Stimulated activated CD4-positive, alpha-beta T cell treated with anti-CD3 and anti-CD28 coated beads, Interleukin-2, amount 100 ng/mL, for 4 hours (primary cell): Measurements from ENCODE around the gene CDHR3.
"Not testable (repeated sequence)": the region's sequence is repeated elsewhere in the genome, so short reads cannot be mapped to it uniquely, and the experiment has no call there.

Source experiments
- DNase-seq: peaks from one replicate; pipeline ENCODE4 v3.0.0-alpha.2; 2020; ENCODE audit warnings: low read depth

CDHR3 gene, protein sequence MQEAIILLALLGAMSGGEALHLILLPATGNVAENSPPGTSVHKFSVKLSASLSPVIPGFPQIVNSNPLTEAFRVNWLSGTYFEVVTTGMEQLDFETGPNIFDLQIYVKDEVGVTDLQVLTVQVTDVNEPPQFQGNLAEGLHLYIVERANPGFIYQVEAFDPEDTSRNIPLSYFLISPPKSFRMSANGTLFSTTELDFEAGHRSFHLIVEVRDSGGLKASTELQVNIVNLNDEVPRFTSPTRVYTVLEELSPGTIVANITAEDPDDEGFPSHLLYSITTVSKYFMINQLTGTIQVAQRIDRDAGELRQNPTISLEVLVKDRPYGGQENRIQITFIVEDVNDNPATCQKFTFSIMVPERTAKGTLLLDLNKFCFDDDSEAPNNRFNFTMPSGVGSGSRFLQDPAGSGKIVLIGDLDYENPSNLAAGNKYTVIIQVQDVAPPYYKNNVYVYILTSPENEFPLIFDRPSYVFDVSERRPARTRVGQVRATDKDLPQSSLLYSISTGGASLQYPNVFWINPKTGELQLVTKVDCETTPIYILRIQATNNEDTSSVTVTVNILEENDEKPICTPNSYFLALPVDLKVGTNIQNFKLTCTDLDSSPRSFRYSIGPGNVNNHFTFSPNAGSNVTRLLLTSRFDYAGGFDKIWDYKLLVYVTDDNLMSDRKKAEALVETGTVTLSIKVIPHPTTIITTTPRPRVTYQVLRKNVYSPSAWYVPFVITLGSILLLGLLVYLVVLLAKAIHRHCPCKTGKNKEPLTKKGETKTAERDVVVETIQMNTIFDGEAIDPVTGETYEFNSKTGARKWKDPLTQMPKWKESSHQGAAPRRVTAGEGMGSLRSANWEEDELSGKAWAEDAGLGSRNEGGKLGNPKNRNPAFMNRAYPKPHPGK

DNA sequence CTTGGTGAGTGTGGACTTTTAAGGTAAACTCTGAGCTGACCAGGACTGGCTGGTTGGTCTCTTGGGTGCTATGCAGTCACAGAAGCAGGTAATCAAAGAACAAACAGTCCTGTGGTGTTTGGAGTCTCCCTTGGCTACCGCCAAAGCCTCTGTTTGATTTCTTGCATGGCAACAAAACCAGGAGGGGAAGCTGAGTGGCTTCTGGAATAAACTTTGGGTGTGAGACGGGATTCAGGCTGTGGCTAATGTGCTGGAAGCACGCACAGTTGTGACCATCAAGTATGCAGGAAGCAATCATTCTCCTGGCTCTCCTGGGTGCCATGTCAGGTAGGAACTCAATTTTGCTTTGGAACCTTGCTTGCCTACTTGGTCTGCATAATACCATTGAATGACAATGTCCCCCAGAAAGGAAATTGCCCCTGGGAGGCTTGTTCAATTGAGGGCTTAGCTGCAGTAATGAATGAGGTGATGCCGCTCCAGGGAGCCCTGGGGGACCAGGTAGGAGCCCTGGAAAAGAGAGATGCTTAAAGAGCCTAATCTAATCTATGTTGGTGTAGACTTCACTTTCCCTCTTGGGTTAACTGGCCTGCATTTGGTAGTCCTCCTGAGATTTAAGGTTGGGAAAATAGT, at the start of gene CDHR3:
Gene CDHR3 (plus strand): TSS at position 227 of the 630 bp plus-strand sequence. CDS start 55 bp downstream, at position 282.
- no peak for DNase-seq

DNA sequence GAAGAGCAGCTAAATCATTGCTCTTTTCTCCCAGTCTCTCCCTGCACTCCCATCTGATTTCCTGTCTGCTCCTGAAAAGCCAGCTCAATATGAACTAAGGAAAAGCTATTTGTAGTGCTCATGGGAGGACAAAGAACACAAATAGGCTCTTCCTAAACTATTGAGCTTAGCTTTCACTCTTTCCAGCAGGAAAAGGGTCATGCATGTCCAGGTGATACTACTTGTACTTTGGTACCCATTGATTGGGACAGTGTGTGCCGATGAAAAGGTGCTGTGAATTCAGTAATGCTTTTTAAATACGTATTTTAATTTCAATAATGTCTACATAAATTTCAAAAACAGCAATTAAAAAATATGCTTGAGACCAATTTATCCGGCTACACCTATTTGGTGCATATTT, 49.1 kb upstream of the CDHR3 start:
- DNase-seq: no peak

DNA sequence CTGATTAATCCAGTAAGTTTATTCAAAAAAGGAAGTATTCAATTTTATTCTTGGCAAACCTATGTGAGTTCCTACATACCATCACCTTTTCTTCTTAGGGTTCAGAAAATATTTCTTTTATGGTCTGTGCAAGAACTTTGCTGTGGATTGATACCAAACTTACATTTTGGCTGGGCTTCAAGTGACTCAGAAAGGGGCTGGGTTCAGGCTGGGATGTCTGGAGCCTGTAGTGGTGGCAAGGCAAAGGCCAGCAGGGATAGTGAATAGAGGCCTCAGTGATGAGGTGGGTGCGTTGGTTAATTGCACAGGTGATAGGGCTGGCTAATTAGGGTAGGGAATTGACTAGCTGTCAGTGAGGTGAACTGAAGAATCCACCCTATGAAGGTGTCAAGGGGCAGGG, 46.5 kb upstream of the CDHR3 start:
- no peak for DNase-seq

DNA sequence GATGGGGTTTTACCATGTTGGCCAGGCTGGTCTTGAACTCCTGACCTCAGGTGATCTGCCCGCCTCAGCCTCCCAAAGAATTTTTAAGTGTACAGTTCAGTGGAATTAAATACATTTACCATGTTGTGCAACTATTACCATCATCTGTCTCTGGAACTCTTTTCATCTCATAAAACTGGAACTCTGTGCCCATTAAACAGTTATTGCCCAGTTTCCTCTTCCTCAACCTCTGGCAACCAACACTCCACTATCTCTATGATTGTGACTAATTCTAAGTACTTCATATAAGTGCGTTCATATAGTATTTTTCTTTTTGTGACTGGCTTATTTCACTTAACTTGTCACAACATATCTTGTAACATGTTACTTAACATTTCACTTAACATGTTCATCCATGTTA, 45.4 kb upstream of the CDHR3 start:
- no peak for DNase-seq

GRCh38 chr7:105920766-105921165, 42.3 kb upstream of the CDHR3 start:
- no peak for DNase-seq

- no peak for DNase-seq
These were observed 38.1 kb upstream of the CDHR3 start for GRCh38 chr7:105924945-105925344.

GRCh38 chr7:105926131-105926530, 36.9 kb upstream of the CDHR3 start:
- DNase-seq: no peak

GRCh38 chr7:105931179-105931578, 31.9 kb upstream of the CDHR3 start:
- no peak for DNase-seq

DNA sequence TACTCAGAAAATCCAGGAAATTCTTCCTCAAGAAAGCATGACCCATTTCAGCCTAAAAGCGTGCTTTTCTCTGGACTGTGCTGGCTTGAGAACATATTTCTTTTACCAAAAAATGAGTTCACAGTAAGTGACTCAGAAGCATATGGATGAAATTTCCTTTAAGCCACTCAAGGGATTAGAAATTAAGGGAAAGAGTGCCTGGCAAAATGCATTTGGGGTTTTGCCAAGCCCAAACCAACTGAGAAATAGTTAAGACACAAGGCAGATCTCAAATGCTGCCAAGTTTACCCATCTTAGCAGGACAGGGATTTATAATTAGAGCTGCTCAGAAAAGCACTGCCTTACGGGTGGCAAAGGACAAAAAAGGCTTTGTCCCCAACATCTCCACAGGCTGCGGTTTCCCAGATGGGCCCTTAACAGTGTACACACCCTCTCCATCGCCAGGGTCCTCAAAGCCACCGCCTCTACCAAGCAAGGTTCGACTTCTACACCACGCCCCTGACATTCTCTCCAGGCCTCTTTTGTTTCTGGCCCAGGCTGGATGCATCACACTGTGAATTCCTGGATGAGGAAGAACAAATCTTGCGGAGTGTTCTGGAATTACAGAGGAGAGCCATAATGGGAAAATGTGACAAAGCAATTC, 30.1 kb upstream of the CDHR3 start:
- DNase-seq: no peak

DNA sequence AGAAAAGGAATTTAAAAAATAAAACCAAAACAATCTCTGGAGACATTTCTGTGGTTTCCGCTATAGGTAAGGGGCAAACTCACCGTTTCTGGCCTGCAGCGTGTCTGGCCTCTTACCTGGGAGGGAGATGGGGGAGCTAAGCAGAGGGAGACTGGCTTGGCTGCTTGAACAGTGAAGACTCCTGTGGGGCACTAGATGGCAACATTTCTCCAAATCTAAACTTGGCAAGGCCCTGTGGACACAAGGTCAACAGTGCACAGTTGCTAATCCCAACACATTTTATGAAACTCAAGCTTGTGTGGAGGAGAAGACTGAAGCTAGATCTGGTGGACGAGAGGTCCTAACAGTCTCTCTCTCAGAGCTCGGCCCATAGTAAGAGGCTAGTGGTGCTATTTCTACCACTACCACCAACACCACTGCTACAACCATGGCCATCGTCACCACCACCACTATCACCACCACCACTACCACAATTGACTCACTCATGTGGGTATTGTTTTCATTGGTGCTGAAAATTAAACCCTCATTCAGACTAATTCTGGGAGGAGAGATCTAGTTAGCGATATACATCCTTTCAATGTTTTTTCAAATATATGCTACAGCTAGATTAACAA, 28.4 kb upstream of the CDHR3 start:
- DNase-seq: no peak

DNA sequence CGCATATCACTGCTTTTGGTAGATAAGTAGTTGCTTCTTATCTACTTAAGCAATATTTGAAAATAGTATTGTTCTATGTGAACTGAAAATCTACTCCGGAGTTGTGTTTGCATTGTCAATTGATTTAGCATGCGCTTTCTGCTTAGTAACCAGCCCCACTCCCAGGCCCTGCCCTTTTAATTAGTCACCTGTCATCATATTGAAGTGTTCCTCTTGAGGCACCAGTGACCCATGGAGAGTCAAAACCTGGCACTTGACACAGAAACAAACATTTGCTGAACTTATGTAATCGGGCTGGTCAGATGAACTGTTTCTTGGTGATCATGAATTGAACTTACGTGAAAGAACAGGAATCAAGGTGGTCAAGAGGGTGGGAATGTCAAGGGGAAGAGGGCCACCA, 27.8 kb upstream of the CDHR3 start:
- no peak for DNase-seq

DNA sequence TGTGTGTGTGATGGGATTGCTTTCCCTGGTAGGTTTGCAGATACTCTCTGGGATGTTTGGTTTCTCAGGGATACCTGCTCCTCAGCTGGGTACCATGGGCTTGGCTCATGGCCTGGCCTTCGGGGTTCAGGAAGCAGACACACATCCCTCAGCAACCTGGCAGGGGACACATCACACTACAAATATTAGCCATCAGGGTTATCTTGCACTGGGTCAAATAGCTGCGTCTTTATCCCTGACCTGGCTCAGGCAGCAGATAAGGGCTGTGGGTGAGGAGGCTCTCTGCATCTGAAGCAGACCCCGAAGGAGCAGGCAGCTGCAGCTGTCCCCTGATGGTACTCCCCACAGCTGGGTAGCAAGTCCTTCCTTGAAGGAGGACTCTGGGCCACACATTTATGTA, 25.7 kb upstream of the CDHR3 start:
- DNase-seq: no peak

DNA sequence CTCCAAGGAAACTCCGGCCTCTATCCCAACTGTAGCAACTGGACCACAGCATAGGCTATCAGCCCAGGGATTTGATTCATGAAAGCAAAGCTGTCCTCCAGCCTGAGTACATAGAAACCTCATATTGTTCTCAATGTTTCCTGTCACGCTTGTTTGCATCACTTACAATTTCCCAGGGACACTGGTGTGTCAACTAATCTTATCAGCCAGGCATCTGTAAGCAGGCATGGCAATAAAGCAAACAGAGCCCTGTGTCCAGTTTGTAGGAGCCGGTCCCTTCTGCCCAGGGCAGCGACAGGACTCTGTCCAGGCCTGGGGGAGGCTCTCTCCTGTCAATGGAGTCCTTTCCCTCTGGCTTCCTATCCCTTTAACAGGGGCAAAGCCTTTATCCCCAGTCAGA, 23.0 kb upstream of the CDHR3 start:
- no peak for DNase-seq

DNA sequence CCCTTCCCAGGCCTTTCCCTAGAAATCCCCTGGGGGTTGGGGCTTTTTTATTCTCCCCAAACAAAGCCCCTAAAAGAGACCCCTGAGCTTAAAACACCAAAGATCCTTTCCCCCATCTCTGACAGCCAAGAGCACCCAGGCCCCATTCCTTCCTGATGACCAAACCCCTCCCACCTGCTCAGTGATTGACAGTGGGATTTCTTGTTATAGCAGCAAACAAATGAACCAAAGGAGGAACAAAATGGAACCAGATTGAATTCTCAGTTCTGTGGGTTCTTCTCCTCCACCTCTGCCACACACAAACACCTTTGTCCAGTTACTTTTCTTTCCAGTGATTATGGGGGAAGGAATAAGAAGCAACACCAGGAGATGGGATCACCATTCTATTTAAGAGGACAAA, 21.5 kb upstream of the CDHR3 start:
- no peak for DNase-seq

GRCh38 chr7:105943486-105943885, 19.6 kb upstream of the CDHR3 start:
- no peak for DNase-seq

GRCh38 chr7:105945848-105946247, 17.2 kb upstream of the CDHR3 start:
- no peak for DNase-seq

- no peak for DNase-seq
These were observed 11.5 kb upstream of the CDHR3 start for GRCh38 chr7:105951597-105951996.

GRCh38 chr7:105952917-105953595, 10.0 kb upstream of the CDHR3 start:
- DNase-seq: no peak

GRCh38 chr7:105954711-105955110, 8.4 kb upstream of the CDHR3 start:
- no peak for DNase-seq

DNA sequence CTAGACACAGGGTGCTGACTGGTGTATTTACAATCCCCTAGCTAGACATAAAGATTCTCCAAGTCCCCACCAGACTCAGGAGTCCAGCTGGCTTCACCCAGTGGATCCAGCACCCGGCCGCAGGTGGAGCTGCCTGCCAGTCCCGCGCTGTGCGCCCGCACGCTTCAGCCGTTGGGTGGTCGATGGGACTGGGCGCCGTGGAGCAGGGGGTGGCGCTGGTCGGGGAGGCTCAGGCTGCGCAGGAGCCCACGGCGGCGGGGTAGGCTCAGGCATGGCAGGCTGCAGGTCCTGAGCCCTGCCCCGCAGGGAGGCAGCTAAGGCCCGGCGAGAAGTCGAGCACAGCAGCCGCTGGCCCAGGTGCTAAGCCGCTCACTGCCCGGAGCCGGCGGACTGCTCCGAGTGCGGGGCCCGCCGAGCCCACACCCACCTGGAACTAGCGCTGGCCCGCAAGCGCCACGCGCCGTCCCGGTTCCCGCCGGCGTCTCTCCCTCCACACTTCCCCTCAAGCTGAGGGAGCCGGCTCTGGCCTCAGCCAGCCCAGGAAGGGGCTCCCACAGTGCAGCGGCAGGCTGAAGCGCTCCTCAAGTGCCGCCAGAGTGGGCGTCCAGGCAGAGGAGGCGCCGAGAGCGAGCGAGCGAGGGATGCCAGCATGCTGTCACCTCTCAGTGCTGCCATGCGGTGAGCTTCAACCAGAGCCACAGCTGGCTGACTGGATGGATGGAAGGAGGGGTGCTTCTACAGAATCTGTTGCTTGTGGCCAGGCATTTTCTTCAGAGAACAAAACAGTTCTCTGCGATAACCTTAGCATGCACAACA, 7.2 kb upstream of the CDHR3 start:
- DNase-seq: not testable (repeated sequence)
